Right ventricle myocardium superior (tissue), 1 donor: ENCODE data around the gene SYTL2. TPM values are rescaled to one million over a fixed set of nuclear protein-coding genes. Genes with fewer than 3 reads are reported as not detected.

Source experiments
- ATAC-seq: fragments of 200-7000 bp; cut with Tn5 transposase; one replicate; pipeline ENCODE4 v1.9.1; 2020; ENCODE audit warnings: mild to moderate bottlenecking; ENCODE audit not compliant: poor library complexity
- DNase-seq: peaks from one replicate; pipeline ENCODE4 v3.0.0-alpha.2; 2020
- intact Hi-C: fragments of 100-400 bp; cut with DNase I; formaldehyde crosslinking; loops from one replicate; pipeline ENCODE4 v1.11.2; 2022
- total RNA-seq: library from RNA; stranded (reverse); fragmentation: NEBNext Ultra II Directional; extraction: Animal tissue kit (Norgen Biotek cat#: 25700); gene quantifications from one replicate; pipeline ENCODE4 v1.2.1, GENCODE V29; 2021
- donor health status: DM: no; HTN: yes; CAD: no; lungs with severe emphysema.

The SYTL2 gene
- total RNA-seq, 1 donor from 2014 or later, result 4.0 TPM

GRCh38 chr11:85721191-85721590 lies 89.8 kb downstream of the SYTL2 start:
- DNase-seq, result no peak
- intact Hi-C loops, result no loop called here
- no peak for ATAC-seq

GRCh38 chr11:85718991-85719807 lies 91.7 kb downstream of the SYTL2 start:
- intact Hi-C loops, result no loop called here
- peak; percentile 85 for ATAC-seq
- peak; percentile 56 for DNase-seq

- ATAC-seq (peak; percentile 15), DNase-seq (no peak)
- intact Hi-C loops, result no loop called here
Observed at GRCh38 chr11:85718126-85718943, 92.6 kb downstream of the SYTL2 start.

DNA sequence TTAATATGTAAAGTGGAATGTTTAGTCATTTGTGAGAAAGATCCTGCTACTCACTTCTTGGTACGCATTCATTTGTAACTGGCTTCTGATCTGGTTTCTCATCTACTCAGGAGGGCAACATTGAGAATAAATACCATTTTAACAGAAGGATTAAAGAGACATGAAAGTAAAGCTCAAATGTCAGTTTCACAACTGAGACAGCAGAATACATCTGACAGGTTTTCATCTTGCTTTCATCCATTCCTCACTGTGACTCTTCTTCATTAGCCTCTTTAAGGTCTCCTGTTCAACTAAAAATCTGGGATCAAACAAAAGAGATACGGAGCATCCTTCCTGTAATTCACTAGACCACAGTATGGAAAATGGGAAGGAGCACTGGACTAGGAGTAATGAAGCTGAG lies 93.5 kb downstream of the SYTL2 start:
- intact Hi-C loops, result no loop called here
- DNase-seq (no peak), ATAC-seq (no peak)

GRCh38 chr11:85712953-85713352 lies 98.0 kb downstream of the SYTL2 start:
- ATAC-seq (no peak), DNase-seq (no peak)
- intact Hi-C loops, result no loop called here

GRCh38 chr11:85710917-85711316 lies 100.0 kb downstream of the SYTL2 start:
- no peak for DNase-seq
- no peak for ATAC-seq
- intact Hi-C loops, result no loop called here

DNA sequence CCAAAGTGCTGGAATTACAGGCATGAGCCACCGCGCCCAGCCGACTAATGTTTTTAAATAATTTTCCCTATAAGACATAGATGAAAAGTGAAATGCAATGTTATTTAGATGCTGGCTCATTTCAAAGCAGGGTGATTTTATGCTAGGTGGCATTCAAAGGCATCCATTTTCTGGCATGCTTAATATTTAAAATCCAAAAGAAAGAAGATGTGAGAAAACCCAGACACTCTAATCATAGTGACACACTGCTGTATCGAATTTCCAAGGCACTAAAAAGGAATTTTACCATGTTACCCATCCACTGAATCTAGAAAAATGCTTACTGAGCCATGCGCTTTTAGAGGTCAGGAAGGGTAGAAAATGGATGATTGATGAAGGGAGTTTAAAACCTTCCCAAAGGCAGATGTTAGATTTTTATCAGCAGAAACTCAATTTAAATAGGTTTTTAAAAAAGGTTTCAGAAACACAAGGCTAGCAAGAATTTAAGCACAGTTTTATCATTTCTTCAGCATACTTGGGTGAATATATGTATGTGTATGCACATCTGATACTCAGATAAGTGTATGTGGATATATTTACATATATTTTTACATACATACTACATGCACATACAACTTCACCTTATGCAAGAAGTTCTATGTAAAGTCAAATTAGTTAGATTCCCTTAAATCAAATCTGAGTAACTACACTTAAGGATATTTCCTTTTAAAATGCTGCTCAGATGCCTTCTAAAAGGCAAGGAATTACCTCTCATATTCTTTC lies 100.8 kb downstream of the SYTL2 start:
- intact Hi-C loops, result no loop called here
- ATAC-seq (no peak), DNase-seq (no peak)

GRCh38 chr11:85705800-85706199 lies 105.1 kb downstream of the SYTL2 start:
- intact Hi-C loops, result no loop called here
- no peak for DNase-seq
- no peak for ATAC-seq

- no peak for ATAC-seq
- no peak for DNase-seq
- intact Hi-C loops, result no loop called here
Observed at GRCh38 chr11:85704967-85705366, 106.0 kb downstream of the SYTL2 start.

GRCh38 chr11:85699957-85700741 lies 110.8 kb downstream of the SYTL2 start:
- DNase-seq (no peak), ATAC-seq (no peak)
- intact Hi-C loops, result loop anchor here (10.0 kb wide), 1 partner anchor 115 kb away; the partner anchor contains the start of gene SYTL2

- no peak for DNase-seq
- no peak for ATAC-seq
- intact Hi-C loops, result loop anchor here (10.0 kb wide), 1 partner anchor 117 kb away; the partner anchor contains the start of gene SYTL2
Observed at GRCh38 chr11:85698195-85698594, 112.7 kb downstream of the SYTL2 start.

GRCh38 chr11:85697747-85698146 lies 113.2 kb downstream of the SYTL2 start:
- DNase-seq, result no peak
- ATAC-seq, result no peak
- intact Hi-C loops, result loop anchor here (10.0 kb wide), 1 partner anchor 117 kb away; the partner anchor contains the start of gene SYTL2

DNA sequence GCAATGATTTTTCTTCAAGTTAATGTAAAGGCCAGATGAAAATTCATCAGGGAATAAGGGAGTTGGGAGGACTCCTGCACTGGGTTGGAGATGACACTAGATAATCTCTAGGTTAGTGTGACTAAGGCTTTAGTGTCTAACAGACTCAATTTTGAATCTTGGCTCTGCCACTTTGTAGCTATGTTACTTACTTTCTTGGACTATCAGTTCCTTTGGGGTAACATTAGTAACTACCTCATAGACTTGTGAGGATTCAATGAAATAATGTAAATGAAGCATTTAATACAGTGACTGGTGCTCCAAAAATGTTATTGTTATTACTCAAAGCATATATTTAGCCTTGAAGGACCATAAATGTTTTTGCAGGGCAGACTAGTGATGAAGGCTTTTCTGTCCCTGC lies 115.4 kb downstream of the SYTL2 start:
- no peak for DNase-seq
- no peak for ATAC-seq
- intact Hi-C loops, result loop anchor here (10.0 kb wide), 1 partner anchor 119 kb away; the partner anchor contains the start of gene SYTL2

DNA sequence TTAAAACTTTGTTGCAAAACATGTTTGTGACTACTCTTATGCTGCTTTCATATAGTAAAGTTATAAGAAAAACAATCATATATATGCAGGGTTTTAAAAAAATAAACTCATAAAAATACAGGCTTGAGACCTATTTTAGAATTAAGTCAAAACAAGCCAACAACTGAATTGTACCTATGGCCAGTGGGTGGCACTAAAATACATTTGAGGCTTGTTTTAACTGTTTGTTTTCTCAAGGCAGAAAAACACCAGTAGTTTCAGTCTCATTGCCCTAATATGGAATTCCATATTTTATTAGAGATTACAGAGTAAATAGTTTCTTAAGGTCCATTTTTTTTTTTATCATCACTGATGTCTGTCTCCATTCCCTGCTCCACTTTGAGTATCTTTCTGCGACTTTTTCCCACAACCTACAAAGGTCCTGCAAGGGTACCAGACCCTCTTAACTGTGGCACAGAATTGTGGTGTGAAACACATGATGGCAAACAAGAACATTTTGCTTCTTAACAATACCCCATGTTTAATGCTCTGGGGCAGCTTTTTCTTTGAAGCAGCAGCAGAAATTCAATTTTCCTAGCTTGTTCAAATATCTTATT lies 116.5 kb downstream of the SYTL2 start:
- ATAC-seq, result no peak
- DNase-seq, result no peak
- intact Hi-C loops, result loop anchor here (10.0 kb wide), 1 partner anchor 120 kb away; the partner anchor contains the start of gene SYTL2

DNA sequence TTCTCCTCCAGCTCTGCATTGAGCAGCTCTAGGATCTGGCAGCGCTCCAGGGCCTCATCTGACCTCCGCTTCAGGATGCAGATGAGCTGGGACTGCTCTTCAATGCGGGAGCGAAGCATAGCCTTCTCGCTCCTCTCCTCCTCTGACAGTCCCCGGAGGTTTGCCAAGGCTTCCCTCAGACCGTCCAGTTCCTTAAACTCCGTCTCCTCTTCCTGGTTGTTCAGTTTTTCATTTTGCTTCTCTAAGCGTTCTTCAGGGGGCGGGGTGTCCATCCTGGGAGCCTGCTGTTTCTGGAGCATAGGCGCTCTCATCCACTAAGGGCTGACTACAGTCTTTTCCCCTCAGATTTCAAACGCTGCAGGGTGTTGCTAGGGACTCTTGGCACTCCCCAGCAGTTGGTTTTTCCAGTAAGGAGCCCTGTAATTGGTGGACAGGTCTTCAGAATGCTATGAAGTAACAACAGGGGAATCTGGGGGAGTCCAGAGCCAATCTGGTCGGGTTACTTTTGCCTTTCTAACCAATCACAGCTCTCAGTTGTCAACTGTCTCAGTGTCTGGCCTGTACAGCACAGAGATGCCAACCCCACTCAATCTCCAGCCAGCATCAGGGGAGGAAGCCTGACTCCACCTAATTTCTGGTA lies 125.0 kb downstream of the SYTL2 start, which contains the start of gene CCDC89:
TSS of gene CCDC89 (minus strand) at position 376 of the 640 bp plus-strand sequence. CDS start at position 311, 65 bp downstream.
- peak; percentile 86 for DNase-seq
- peak; percentile 94 for ATAC-seq
- intact Hi-C loops, result no loop called here

- ATAC-seq (no peak), DNase-seq (peak; percentile 48)
- intact Hi-C loops, result no loop called here
Observed at GRCh38 chr11:85685125-85685819, 125.7 kb downstream of the SYTL2 start.
